ENCODE results near the gene PRDM5.

DNA sequence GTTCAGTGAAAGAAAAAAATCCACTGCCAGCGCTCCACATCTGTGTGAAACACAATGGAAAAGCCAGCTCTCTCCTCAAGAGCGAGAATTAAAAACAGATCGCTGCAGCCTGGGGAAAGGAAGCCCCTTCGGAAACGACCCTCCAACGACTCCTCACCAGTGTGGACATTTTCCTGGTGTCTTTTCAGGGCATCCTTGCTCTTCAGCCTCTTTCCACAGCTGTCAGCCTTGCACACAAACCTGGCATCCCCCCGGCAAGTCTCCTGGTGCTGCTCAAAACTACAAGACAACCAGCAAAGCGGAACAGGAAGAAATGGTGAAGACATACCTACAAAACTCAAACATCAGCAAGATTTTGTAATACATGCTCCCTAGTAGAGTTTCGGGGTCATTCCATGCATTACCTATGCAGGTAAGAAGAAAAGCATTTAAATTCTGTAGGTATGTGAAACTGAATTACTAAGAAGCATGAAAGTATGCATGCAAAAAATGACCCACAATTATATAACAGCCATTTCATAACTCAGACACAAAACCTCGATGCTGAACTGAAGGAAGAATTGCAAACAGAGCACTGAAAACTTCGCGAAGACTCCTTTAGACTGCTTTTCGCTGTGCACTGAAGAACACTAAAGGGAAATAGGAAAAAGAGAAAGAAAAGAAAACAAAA is 106.1 kb downstream of the PRDM5 start:
- TF ChIP-seq CTCF (IDR thresholded peaks at IDR 0.05) (no peak), POLR2A (IDR thresholded peaks at IDR 0.05) (no peak)

All from right lobe of liver (tissue), 4 donors.